GM18526 (cell line): ENCODE measurements around the gene RAD9A.
A peak's percentile ranks its signal among the peaks of the same experiment; 100 is the strongest.

Source experiments
- POLR2A ChIP-seq: IDR thresholded peaks from 3 replicates; pipeline ENCODE4 v1.6.1; 2011; ENCODE audit not compliant: insufficient read length; ENCODE audit errors: extremely low read depth

The RAD9A gene

DNA sequence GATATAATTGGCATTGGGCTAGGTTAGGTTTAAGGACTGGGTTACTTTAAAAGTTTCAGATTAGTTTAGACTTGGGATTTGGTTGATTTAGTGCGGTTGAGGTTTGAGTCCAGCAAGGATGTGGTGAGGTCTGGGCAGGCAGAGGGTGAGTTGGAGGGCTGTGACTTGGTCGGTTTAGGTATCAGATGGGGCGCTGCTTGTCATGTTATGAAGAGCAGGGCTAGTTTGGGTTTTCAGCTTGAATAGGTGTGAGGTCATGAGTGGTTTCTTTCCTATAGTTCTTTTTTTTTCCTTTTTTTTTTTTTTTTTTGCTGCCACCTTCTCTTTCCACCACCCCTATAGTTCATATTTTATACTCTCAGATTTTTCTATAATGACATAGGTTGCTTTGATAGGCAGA lies 23.2 kb upstream of the RAD9A start:
- no peak for TF ChIP-seq POLR2A

DNA sequence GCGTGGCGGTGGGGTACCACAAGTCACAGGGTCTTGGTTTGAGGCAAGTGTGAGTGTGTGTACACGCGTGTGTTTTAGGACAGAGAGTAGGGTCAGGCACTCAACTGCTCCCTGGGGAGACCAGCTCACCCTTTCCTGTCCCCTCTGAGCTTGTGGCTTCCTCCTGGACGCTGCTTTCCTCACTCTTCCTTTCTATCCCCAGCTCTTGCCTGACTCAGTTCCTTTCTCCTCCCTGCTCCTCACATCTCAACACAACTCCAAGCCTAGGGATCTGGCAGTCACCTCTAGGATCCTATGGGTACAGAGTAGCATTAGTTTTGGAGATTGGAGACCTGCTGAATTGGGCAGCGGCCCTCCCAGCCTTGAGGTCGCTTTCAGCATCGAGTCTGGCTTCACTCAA lies 22.5 kb upstream of the RAD9A start:
- TF ChIP-seq POLR2A, result no peak

DNA sequence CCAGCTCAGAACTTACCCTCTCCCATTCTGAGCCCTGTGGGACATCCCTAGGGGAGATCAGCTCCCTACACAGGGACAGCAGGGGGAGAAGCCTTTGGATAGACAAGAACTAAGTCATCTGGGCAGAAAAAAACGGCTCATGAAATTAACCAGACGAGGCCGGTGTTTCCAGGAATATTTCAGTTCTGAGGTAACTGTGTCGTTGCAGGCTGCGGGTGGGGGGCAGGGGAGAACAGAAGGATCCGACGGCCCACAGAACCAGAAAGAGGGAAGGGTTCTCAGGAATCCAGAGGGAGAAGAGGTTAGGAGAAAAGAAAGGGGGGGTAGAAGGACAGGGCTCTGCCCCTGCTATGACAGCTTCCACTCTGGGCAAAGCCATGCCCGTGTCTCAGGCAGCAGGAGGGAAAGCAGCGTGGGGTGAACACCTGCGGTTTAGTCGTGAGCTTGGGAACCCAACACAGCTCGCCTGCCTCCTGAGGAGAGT lies 21.9 kb upstream of the RAD9A start:
- TF ChIP-seq POLR2A, result no peak

DNA sequence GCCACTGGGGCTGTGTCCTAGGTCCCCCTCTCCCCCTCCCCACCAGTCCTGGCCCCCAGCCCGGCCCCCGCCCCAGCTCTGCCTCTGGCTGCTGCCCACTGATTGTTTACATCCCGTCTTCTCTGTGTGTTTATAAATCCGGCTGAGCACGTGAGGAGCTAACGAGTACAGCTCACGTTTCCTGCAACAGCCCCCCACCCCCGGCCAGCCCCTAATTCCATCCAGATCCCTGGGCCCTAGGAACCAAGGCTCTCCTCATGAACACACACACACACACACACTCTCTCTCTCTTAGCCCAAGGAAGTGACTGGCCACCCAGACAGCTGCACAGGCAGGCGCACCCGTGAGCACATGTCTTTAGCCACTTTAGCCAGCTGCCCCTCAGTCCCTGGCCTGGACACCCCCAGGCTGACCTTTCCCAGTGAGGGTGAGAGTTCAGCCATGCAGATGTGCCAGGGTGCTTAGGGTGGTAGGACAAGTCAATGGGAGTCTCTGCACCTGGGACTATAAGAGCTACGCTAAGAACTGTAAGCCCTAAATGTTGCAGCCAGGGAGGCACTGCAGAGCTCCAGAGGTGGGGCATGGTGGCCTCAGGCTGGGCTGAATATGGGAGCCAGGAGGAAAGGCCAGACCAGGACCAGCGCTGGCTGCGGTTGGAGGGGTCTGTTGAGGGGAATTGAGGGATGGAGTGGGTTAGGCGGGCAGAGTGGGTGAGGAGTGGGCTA lies 21.3 kb upstream of the RAD9A start:
- no peak for TF ChIP-seq POLR2A

DNA sequence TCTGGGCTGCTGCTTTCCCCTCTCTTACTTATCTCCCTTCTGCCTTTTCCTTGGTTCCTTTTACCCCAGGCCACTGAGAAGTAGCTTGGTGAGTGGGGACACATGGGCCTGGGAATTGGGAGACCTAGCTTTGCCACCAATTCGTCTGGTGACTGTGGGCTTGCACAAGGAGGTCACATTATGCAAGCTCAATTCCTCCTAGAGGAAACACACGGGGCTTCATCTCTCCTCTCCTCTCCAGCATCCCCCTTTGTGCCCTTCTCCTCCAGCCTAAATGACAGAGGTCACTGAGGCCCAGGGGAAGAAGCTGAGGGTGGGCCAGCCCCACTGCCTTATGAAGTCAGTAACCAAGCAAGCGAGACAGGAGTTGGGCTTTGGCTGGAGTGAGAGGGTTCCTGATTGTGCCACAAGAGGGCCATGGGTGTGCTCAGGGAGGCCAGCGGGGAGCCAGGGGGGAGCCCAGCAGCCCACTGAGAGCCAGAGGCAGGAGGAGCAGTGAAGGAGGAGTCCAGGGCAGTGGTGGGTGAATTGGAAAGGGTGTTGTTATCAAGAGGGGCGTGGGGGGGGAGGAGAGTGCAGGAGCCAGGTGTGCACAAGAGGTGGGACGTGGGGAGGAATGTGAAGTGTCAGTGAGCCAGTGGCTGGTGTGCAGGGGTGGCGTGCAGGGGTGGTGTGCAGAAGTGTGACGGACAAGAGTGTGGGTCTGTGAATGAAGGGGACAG lies 20.4 kb upstream of the RAD9A start:
- no peak for TF ChIP-seq POLR2A

DNA sequence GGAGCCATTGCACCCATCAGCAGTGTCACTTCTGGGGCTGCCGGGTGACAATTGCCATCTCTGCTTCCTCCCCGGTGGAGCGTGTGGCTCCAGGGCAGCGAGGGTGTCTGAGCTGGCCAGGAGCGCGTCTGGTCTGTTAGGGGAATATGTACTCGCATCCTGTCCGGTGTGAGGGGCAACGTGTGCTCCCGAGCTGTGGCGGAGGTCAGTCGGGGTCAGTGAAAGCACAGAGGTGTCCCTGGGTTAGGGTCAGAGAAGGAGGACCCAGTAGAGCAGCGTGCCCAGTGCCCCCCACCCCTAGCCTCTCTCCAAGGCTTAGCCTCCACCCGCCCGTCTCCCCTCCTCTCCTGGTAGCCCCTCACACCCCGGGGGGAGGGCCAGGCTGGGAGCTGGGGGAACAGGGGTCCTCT lies 19.9 kb upstream of the RAD9A start:
- TF ChIP-seq POLR2A, result no peak

DNA sequence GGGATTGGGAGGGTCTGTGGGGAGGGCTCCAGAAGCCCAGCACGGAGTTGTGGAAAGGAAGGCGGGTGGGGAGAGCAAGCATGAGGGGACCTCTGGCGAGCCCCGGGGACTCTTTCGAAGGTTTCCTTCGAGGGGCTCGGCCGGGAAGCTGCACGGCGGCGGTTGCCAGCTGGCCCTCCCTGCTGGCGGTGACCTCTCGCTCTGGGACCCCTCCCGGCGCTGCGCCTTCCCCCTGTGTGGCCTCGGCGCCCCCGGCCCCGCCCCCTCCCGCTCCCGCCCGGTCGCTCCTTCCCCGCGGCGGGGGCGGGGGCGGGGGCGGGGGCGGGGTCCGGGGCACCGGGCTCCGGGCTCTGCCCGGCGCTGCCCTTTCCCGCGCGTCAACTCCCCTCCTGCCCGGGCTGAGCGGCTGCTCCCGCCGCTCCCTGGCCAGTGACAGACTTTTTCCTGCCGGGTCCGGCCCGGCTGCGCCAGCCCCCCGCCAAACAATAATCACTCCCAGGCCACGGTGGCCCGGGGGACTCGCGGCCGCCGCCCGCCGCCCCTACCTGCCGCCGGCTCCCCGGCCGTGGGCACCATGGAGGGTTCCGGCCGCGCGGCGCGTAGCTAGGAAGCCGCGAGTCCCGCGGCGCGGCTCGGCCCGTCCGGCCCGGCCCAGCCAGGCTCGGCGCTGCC lies 19.3 kb upstream of the RAD9A start:
- TF ChIP-seq POLR2A, result no peak

DNA sequence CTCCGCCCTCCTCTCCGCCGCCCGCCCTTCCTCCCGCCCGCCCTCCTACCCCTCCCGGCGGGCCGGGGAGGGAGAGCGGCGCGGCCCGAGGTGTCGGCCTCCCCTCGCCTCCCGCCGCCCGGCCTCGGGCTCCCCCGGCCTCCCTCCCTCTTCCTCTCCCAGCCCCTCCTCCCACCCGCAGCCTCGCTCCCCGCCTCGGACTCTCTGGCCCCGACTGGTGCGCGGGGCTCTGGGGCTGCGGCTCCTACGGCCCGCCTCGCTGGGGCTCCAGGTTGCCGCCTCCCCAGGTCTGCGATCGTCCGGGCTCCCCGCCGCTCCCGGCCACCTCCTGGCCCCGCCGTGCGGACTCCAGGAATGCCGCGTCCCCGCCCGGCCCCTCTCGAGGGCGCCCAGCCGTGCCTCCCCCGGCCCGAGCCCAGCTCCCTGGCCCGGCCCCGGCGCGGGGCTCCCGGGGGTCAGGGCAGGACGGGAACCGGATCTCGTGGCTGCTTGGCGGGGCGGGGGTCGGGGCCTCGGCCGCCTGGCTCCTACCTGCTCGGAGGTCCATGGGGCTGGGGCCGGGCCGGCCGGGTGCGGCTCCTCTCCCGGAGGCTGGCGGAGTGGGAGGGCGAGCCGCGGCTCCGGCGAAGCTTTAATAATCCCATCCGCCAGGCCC lies 18.7 kb upstream of the RAD9A start, which contains the start of gene CLCF1:
TSS of gene CLCF1 (minus strand) at position 606 of the 655 bp plus-strand sequence. CDS start at position 547, 59 bp downstream.
- TF ChIP-seq POLR2A, result peak; percentile 35

DNA sequence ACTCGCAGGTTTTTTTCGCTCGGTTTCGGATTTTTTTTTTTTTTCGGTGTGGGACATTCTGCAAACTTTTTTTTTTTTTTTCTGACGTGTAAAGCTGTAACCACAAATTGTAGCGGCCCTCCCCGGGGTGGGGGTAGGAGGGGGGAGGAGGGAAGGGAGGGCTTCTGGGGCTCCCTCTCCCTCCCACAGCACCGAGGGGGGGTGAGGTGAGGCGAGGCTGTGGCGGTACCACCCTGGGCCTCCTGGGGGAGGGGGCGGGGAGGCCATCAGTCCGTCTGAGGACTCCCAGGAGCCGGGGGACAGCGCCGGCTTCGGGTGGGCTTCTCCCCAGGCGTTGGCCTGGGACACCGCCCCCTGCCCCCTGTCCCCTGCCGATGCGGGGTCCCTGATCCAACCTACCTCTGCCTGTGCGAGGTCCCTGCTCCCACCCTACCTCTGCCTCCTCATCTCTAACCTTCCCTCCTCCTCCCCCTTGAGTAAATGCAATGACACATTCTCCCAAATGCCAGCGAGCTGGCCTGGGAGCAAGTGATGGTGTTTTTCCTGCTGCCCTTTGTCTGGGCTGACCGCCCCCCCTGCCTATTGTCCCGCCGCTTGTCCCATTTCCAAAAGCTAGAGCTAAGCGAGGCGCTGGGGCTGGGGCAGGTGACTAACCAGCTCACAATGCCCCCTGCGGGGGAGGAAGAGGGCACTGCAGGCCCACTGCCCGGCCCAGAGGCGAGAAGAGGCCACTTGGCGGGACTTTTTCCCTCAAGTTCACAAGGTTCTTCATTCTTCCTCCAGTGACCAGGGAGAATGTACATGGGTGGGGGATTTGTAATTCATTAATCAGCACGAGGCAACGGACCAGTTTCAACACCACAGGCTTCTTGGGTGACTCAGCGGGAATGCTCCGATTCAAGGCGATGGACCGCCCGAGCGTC lies 17.9 kb upstream of the RAD9A start:
- TF ChIP-seq POLR2A, result no peak

DNA sequence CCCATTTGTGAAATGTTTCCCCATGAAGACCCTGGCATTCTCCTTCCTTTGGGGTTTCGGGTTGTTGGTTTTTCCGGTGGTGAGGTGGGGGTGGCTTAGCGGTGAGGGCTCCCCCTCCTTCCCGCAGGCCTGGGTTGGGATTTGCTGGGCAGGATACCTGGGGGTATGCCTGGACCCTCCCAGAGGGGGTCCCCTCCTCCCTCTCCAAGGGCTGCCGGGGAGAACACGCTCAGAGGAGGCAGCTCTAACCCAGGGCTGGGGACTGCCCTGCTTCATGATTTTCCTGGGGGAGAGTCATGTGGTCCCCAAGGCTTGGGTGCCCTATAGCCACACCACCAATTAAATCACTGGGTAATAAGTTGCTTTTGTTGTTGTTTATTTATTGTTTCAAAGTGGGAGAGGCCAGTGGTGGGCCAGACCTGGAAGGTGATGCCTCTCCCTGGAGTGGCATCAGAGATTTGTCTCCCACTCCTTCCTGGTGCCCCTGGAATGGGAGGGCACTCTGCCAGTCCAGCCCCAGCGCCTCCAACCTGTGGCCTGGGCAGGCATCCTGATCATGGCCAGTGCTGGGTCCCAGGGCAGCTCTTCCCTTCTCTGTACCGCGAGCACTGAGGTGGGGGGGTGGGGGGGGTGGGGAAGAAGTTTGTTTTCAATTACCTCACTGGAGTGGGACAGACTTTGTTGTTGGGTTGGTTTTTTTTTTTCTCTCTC lies 17.1 kb upstream of the RAD9A start:
- no peak for TF ChIP-seq POLR2A

DNA sequence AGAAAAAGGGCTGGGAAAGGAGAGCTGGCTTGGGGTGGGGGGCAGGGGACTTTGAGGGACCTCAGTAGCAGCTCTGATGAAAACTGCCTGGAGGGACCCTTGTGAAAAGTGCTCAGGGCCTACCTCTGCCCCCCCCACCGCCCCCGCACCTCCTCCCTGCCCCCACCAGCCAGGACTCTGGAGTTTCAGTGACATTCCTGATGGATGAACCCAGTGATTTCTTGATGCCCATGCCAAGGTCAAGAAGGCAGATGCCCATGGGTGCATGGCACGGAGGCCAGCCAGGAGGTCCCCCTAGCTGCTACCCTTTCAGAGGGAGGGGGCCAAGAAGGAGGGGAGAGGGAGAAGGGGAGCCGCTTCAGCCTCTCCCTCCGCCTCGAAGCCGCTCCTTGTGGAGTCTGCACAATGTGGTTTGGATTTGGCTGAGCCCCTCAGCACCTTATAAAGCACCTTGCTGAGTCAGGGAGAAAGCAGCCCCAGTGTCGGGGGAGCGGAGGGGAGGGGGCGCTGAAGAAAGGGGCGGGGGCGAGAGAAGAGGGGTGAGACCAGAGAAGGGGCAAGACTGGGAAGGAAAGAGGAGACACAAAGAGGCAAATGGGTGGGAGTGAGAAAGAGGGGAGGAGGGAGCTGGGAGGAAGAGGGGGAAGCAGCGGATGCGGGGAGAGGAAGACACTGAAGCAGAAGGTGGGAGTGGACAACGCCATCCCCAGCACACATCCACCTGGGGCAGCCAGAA lies 16.3 kb upstream of the RAD9A start:
- TF ChIP-seq POLR2A, result no peak

DNA sequence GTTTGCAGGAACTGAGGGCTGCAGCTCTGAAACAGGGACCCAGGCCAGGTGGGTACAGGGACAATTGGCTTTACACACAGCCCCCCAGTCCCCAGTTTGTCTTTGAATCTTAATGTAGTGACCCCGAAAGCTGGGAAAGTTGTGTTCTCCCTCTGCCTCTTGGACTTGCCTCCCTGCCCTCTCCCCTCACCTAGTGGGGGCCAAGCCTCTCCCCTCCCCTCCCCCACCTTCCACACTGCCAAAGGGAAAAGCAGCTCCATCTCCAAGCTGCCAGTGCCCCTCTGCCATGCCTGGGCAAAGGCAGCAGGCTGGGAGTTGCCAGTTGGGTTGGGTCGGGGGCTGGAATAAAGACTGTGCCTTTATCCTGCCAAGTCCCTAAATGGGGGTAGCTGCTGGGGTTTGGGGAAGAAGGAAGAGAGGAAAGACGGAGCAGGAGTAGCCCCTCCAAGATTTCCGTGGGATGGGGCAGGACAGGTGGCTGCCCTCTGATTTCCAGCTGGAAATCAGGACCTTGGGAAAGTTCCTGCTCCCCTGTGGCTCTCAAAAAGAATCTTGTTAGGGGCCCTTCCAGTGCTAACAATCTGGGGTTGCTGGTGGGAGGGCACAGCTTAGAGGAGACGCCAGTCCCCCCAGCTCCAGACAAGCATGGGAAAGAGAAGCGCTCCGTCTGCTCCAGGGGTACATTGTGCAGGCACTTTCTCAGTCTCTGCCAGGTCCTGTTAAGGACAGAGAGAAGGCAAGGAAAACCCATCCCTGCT lies 15.5 kb upstream of the RAD9A start:
- TF ChIP-seq POLR2A, result no peak
